Ishikawa (cell line): ENCODE results near the gene DIPK1B.

ENCODE experiments used
- CEBPB ChIP-seq: IDR thresholded peaks from 2 replicates; pipeline ENCODE4 v1.6.1; 2012
- EP300 ChIP-seq: IDR thresholded peaks from 2 replicates; pipeline ENCODE4 v1.6.1; 2012; ENCODE audit warnings: borderline replicate concordance
- FOXM1 ChIP-seq: IDR thresholded peaks from 2 replicates; pipeline ENCODE4 v1.6.1; 2012; ENCODE audit warnings: low read depth, borderline replicate concordance
- RAD21 ChIP-seq: IDR thresholded peaks from 2 replicates; pipeline ENCODE4 v1.6.1; 2012; ENCODE audit warnings: low read depth
- TAF1 ChIP-seq: IDR thresholded peaks from 2 replicates; pipeline ENCODE4 v1.6.1; 2012; ENCODE audit warnings: low read depth, mild to moderate bottlenecking
- TF ChIP-seq, protein P1 (sequence below): IDR thresholded peaks from 2 replicates; pipeline ENCODE4 v1.6.1; 2012

DNA sequence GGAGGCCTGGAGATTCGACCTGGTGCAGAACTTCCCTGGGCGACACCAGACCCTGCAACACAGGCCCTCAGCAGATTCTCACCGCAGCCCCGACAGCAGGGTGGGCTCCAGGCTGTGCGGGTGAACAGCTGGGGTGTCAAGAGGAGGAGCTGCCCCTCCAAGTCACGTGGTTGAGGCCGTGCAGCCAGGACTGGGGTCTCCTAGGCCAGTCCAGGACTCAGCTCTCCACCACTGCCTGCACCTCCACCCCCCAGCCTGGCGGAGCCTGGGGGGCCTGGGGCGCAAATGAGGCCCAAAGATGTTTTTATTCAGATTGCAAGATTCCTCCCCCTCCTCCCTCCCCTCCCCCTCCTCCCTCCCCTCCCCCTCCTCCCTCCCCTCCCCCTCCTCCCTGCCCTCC is 15.9 kb upstream of the DIPK1B start:
- TF ChIP-seq CEBPB = no peak
- no peak for TF ChIP-seq FOXM1
- no peak for TF ChIP-seq TAF1
- no peak for TF ChIP-seq EP300
- TF ChIP-seq, protein P1, sequence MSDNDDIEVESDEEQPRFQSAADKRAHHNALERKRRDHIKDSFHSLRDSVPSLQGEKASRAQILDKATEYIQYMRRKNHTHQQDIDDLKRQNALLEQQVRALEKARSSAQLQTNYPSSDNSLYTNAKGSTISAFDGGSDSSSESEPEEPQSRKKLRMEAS = no peak
- TF ChIP-seq RAD21 = no peak
